Measurements from ENCODE around the gene NEURL3. TPM values are rescaled to one million over a fixed set of nuclear protein-coding genes. Genes with fewer than 3 reads are reported as not detected.

Gene NEURL3
- total and polyA plus RNA-seq, 2 donors (not counting 3 experiments of a cell fraction or from before 2014, with no cell fraction given), result not detected

DNA sequence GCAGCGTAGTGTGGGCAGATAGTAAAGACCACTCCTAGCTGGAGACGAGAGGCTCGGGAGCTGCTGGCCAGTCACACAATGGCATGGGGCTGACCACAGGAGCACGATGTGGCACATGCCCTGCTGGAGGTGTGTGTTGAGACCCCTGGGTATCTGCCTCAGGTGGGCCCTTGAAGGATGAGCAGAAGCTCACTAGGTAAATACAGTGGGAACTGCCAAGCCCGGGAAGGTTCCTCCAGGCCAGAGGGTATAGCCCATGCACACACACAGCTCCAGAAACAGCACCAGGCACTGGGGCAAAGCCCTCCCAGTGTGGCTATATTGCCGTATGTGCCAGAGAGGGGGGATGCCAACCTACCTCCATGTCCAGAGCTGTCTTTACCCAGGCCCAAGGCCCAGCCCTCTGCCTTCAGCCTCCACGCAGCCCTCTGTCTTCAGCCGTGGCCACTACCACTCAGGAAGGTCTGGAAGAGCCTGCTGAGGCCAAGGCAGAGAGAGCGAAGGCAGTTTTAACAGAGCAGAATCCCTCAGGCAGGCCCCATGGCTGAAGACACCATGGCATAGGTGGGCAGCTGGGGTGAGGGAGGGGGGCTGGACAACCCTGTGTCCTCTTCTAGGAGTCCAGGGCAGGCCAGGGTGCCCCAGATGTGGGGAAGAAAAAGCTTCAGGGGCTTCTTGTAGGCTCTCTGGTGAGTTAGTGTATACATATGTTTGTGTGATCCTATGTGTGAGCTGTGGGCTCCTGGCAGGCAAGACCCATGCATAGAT lies 24.4 kb upstream of the NEURL3 start:
- peaks cover 36% of the 10 kb centered on the region for H3K4me1 ChIP-seq (ENCODE audit: control insufficient read depth, extremely low read depth, insufficient read depth, low read length)
- H2AFZ ChIP-seq (ENCODE audit: low read depth, low read length), result no peak overlapping the region
- no peaks in the 10 kb centered on the region for H3K79me2 ChIP-seq (ENCODE audit: control insufficient read depth, insufficient read depth, low read length)
- intact Hi-C loops (cut with micrococcal nuclease) (loop anchor here (5.0 kb wide), 1 partner anchor 213 kb away; the partner anchor contains the start of gene LMAN2L), dilution Hi-C loops (cut with MboI; ENCODE audit: extremely low pct_ligation_motif_present, low sequenced_read_pairs) (no loop called here)
- H3K4me3 ChIP-seq (replicated peaks in 1 of 3; ENCODE audit: insufficient read depth in 1 of 3, low read depth in 1 of 3, low read length in 3 of 3), result no peak overlapping the region
- TF ChIP-seq JUN (IDR thresholded peaks at IDR 0.05; ENCODE audit: borderline replicate concordance, insufficient read depth, insufficient read length, low read depth) (no peak), POLR2AphosphoS5 (IDR thresholded peaks at IDR 0.05; ENCODE audit: insufficient read depth, low read depth, low read length) (no peak), POLR2A (IDR thresholded peaks at IDR 0.05; ENCODE audit: low read depth, low read length) (no peak), MAX (IDR thresholded peaks at IDR 0.05; ENCODE audit: insufficient read depth, insufficient read length) (no peak), EZH2 (IDR thresholded peaks at IDR 0.05; ENCODE audit: borderline replicate concordance, low read depth, low read length, severe bottlenecking) (no peak)
- TF ChIP-seq, protein P1, sequence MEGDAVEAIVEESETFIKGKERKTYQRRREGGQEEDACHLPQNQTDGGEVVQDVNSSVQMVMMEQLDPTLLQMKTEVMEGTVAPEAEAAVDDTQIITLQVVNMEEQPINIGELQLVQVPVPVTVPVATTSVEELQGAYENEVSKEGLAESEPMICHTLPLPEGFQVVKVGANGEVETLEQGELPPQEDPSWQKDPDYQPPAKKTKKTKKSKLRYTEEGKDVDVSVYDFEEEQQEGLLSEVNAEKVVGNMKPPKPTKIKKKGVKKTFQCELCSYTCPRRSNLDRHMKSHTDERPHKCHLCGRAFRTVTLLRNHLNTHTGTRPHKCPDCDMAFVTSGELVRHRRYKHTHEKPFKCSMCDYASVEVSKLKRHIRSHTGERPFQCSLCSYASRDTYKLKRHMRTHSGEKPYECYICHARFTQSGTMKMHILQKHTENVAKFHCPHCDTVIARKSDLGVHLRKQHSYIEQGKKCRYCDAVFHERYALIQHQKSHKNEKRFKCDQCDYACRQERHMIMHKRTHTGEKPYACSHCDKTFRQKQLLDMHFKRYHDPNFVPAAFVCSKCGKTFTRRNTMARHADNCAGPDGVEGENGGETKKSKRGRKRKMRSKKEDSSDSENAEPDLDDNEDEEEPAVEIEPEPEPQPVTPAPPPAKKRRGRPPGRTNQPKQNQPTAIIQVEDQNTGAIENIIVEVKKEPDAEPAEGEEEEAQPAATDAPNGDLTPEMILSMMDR (IDR thresholded peaks at IDR 0.05; ENCODE audit: extremely low read depth in 1 of 2, insufficient read depth in 1 of 2, low read depth in 1 of 2, low read length in 2 of 2), result no peak
- no peak for DNase-seq (ENCODE audit: low read depth, low spot score)
- ChIA-PET POLR2A (no interaction called here), CTCF (interaction anchor here (0.6 to 3.4 kb wide), 5 partner anchors 8 to 122 kb away, joined by 3 to 101 read pairs (median 9); partner anchors contain the start of gene ARID5A)
- BruUV-seq (replicated peaks), result no TSS peak
- no peaks in the 10 kb centered on the region for H4K20me1 ChIP-seq (replicated peaks; ENCODE audit: control insufficient read depth, extremely low read depth, insufficient read depth, low read length)
- H3K27ac ChIP-seq (ENCODE audit: insufficient read depth, low read depth, low read length), result no peak overlapping the region
- H3K4me2 ChIP-seq (ENCODE audit: insufficient read depth, low read length), result no peak overlapping the region
- no peaks in the 10 kb centered on the region for H3K36me3 ChIP-seq (ENCODE audit: control insufficient read depth in 2 of 2, extremely low read depth in 1 of 2, insufficient read depth in 2 of 2, low read length in 2 of 2)
- H3K9me3 ChIP-seq (replicated peaks; ENCODE audit: control insufficient read depth, insufficient read depth, low read length), result no peaks in the 10 kb centered on the region
- H3K9me1 ChIP-seq (replicated peaks; ENCODE audit: control insufficient read depth, extremely low read depth, insufficient read depth, low read length), result no peaks in the 10 kb centered on the region
- FAIRE-seq, result no peak
- H3K27me3 ChIP-seq (ENCODE audit: control insufficient read depth in 2 of 2, insufficient read depth in 2 of 2, low read length in 2 of 2), result no peaks in the 10 kb centered on the region
- no peak overlapping the region for H3K9ac ChIP-seq (replicated peaks; ENCODE audit: extremely low read depth, insufficient read depth, low read length)

All from endothelial cell of umbilical vein (primary cell).